Stimulated activated CD8-positive, alpha-beta memory T cell treated with anti-CD3 and anti-CD28 coated beads, Interleukin-7, amount 100 ng/mL, for 1 hour (primary cell): Measurements from ENCODE around the gene CCDC12.
"Not testable (repeated sequence)": the region's sequence is repeated elsewhere in the genome, so short reads cannot be mapped to it uniquely, and the experiment has no call there.

Experiments used
- DNase-seq, 2 donors: peaks; one replicate each; pipeline ENCODE4 v3.0.0-alpha.2; 2020; ENCODE audit warnings: low read depth in 2 of 2

Gene CCDC12

GRCh38 chr3:46979958-46980497 is 3.5 kb upstream of the CCDC12 start:
- DNase-seq = no peak

GRCh38 chr3:46978985-46979944 is 2.7 kb upstream of the CCDC12 start, which contains the start of gene NBEAL2:
Gene NBEAL2 (plus strand): TSS chr3:46979666. CDS start chr3:46979862, 196 bp downstream.
- peak; percentile 86 to 88 for DNase-seq

DNA sequence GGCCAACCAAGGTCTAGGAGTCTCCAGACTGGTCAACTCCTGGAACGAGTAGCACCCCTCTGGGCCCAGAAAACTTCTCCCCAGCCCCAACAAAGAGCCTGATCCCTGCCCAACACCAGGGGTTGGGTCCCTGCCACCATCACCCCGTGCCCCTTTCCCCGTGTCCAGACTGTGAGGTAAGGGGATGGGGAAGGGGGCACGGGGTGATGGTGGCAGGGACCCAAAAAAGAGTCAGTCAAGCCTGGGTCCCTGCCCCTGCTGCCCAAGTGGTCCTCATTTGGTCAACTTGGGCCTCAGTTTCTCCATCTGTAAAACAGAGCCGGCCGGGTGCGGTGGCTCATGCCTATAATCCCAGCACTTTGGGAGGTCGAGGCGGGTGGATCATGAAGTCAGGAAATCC is 1.8 kb upstream of the CCDC12 start:
- no peak for DNase-seq

GRCh38 chr3:46977811-46978195 is 1.3 kb upstream of the CCDC12 start:
- DNase-seq = no peak

GRCh38 chr3:46974421-46975171 is 1.9 kb downstream of the CCDC12 start:
- no peak for DNase-seq

DNA sequence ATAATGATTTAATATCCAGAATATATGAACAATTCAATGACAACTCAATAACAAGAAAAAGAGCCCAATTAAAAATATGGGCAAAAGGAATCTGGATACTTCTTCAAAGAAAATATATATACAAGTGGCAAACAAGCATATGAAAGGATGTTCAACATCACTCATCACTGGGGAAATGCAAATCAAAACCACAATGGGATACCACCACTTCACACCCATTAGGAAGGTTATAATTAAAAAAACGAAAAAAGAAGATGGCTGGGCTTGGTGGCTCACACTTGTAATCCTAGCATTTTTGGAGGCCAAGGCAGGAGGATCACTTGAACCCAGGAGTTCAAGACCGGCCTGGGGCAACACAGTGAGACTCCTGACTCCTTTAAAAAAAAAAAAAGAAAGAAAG is 4.1 kb downstream of the CCDC12 start:
- no peak for DNase-seq

DNA sequence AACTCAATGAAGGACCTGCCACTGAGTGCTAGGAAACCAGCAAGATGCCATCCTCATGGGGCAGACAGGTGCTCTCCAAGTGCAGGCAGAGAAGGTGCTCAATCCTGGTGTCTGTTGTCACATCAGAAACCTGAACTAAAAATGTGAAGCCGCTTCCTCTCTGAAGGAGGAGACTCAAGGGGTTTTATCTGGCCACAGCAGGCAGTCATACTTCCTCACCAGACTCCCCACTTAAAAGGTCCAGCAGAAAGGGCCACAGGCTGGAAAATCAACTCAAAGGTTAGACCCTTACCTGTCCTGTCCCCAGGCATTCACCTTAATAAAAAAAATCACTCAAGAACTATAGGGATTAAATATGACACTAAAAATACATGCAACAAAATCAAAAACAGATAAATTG is 4.8 kb downstream of the CCDC12 start:
- no peak for DNase-seq

- DNase-seq = no peak
Measured at GRCh38 chr3:46971151-46971550, 5.4 kb downstream of the CCDC12 start.

GRCh38 chr3:46970391-46971091 is 6.0 kb downstream of the CCDC12 start:
- no peak for DNase-seq

GRCh38 chr3:46968783-46969428 is 7.6 kb downstream of the CCDC12 start:
- no peak for DNase-seq

- DNase-seq = no peak
Measured at GRCh38 chr3:46966811-46967210, 9.7 kb downstream of the CCDC12 start.

DNA sequence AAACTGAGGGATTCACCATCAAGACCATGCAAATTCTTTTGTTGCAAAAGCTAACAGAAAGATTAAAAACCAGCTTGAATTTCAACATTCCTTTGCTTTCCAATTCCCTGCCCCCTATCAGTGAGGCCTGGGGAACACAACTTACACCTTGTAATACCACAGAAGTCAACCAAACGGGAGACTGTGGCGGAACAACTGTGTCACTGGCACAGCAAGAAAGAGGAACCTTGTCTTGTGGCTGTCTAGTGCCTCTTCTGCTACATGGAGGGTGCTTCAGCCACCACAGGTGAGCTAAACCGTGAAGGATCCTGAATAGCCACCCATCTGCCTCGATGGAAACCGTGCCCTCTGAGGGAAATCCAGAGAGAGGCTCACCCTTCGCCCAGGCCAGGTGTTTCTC is 11.4 kb downstream of the CCDC12 start:
- DNase-seq = no peak

DNA sequence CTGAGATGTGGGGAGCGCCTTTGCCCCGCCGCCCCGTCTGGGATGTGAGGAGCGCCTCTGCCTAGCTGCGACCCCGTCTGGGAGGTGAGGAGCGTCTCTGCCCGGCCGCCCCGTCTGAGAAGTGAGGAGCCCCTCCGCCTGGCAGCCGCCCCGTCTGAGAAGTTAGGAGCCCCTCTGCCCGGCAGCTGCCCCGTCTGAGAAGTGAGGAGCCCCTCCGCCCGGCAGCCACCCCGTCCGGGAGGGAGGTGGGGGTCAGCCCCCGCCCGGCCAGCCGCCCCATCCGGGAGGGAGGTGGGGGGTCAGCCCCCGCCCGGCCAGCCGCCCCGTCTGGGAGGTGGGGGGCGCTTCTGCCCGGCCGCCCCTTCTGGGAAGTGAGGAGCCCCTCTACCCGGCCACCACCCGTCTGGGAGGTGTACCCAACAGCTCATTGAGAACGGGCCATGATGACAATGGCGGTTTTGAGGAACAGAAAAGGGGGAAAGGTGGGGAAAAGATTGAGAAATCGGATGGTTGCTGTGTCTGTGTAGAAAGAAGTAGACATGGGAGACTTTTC is 12.4 kb downstream of the CCDC12 start:
- not testable (repeated sequence) for DNase-seq

DNA sequence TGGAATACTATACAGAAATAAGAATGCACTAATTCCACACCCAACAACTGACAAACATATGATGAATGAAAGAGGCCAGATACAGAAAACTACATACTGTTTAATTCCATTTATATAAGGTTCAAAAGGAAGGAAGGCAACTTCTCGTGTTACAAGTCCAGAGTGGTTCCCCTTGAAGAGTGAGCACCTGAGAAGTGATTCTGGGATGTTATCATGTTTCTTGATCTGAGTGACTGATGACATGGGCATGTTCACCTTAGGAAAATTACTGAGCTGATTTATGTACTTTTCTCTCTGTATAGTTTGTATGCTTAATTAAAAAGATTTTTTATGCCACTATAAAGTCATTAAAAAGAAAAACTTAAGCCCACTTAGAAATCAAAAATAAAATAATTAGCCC is 13.6 kb downstream of the CCDC12 start:
- no peak for DNase-seq

- no peak for DNase-seq
Measured at GRCh38 chr3:46962427-46962826, 14.1 kb downstream of the CCDC12 start.

GRCh38 chr3:46960835-46961234 is 15.7 kb downstream of the CCDC12 start:
- no peak for DNase-seq

DNA sequence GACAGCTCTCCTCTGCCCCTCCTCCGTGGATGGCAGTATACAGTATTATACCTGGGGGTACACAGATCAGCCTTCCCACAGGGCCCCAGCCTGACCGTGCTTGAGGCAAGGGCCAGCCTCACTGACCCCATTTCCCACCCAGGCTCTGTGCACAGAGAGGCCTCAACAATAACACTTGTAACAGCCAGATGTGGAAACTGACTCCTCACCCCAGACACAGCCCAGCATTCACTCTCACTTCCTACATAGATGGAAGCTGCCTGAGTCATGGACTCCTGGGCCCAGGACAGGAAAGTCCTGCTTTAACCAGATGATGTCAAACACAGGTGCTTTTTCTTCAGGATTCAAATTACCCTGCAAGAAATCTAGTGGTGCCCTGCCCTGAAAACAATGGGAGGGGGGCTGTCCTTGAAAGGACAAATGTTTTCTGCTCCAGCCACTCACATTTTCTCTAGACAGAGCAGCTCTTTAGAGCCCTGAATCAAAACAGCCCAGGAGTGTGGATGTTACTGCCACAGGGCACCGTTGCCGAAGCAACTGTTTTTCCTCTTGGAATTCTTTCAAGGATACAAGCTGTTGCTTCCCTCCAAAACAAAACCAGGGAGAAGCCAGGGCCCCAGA is 16.4 kb downstream of the CCDC12 start:
- no peak for DNase-seq

- no peak for DNase-seq
Measured at GRCh38 chr3:46959161-46959511, 17.4 kb downstream of the CCDC12 start.

- no peak for DNase-seq
Measured at GRCh38 chr3:46958467-46959160, 17.9 kb downstream of the CCDC12 start.
